GM18873 (cell line): ENCODE data around the gene PPM1A.

ENCODE experiments used
- ATAC-seq: cut with Tn5 transposase; IDR thresholded peaks from one replicate; pipeline ENCODE4 v1.9.1; 2021; ENCODE audit warnings: mild to moderate bottlenecking, moderate library complexity, moderate number of reproducible peaks; ENCODE audit not compliant: unreplicated experiment, low FRiP score

Gene PPM1A

DNA sequence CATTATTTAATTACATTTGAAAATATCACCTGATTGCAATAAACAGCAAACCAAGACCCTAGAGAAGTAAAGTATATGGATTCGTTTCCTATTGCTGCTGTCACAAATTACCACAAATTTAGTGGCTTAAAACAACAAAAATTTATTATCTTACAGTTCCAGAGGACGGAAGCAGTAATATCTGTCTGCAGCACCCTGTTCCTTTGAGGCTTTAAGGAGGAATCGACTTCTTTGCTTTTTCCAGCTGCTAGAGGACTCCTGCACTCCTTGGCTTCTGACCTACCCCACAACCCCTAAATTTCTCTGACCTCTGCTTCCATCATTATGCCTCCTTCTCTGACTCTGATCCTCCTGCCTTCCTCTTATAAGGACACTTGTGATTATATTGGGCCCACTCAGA lies 23.8 kb upstream of the PPM1A start:
- ATAC-seq = no peak

DNA sequence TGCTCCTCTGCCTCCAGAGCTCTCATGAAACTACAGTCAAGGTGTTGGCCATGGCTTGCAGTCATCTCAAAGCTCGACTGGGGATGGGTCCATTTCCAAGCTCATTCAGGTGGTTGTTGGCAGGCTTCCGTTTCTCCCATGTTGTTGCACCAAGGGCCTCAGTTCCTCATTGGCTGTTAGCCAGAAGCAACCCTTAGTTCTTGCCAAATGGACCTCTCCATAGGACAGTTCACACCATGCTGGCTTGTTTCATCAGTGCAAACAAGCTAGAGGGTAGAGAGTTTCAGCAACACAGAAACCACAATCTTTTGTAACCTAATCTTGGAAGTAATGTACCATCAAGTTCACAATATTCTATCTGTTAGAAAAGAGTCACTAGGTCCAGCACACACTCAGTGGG lies 22.7 kb upstream of the PPM1A start:
- ATAC-seq = no peak

DNA sequence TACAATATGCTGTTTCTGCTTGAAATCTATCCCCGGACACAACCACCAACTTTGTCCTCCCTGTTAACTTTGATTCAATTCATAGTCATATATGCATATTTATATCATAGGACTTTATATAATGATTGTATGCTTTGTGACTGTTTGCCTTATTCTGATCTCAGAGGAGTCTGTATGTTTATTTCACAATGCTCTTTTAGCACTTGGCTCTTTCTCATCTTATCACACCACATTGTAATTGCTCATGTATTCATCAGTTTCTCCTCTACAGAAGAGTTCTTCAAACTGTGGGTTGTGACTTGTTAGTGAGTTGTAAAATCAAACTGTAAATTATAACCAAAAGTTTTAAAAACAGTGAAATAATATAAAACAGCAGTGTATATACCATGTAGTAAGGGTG lies 21.7 kb upstream of the PPM1A start:
- no peak for ATAC-seq

DNA sequence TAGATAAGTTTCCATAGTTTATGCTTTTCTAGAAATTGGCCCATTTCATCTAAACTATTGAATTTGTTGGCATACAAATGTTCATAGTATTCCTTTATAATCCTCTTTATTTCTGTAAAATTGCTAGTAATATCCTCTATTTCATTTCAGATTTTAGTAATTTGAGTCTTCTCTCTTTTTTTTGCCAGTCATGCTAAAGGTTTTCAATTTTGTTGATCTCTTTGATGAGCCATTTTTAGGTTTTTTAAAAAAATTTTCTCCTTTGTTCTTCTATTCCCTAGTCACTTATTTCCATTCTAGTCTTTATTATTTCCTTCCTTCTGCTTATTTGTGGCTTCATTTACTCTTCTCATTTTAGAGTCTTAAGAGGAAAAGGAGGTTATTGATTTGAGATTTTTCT lies 19.4 kb upstream of the PPM1A start:
- no peak for ATAC-seq

DNA sequence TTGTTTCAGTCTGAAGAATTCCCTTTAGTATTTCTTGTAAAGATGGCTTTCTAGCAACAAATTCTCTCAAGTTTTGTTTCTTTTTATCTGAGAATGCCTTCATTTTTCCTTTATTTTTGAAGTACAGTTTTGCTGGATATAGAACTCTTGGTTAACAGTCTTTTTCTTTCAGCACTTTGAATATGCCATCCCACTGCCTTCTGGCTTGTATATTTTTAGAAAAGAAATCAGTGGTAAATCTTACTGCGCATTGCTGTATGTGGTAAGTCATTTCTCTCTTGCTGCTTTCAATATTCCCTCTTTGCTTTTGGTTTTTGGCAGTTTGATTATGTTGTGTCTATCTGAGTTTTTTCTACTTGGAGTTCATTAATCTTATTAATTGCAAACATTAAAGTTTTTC lies 16.8 kb upstream of the PPM1A start:
- no peak for ATAC-seq

DNA sequence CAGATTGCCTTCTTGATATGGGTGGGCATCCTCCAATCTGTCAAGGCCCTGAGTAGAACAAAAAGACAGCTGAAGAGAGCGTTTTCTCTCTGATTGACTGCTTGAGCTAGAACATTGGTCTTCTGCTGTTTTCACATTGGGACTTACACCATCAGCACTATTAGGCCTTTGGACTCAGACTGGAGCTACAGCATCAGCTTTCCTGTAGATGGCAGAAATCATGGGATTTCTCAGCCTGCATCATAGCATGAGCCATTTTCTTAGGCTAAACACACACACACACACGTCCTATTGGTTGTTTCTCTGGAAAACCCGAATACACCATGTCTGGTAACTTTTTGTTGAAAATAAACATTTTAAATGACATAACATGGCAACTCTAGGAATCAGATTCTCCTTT lies 15.8 kb upstream of the PPM1A start:
- no peak for ATAC-seq

DNA sequence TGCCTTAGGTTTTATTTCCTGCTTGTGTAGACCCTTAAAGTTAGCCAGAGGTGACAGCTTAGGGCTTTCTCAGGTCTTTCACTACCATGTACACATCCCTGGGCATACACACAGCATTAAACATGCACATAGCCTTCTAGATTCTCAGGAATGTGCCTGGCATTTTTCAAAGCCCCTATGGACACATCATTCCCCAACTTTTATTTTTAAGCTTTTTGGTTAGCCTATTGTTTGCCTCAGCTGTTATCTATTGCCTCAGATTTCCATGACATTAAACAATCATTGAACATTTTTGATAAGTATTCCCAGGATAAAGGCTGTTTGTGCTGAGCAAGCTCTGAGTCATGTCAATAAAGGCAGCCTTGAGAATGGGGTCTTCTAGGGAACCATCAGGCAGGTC lies 15.1 kb upstream of the PPM1A start:
- no peak for ATAC-seq

DNA sequence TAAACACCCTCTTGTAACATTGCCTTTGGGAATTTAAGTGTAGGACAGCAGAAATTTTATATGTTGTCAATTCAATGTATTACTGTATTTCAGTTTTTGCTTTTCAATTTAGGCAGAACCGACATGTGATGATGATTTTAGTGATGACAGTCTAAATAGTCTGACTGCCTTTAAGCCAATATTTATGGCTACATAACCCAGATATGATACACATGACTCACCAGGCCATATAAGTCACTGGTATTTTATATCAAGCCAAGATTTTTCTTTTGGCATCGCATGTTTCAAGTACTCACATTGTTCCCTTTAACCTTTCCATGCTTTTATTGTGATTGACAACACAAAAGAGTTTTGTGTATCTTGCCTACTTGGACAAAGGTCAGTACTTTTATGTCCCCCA lies 13.6 kb upstream of the PPM1A start:
- ATAC-seq = no peak

DNA sequence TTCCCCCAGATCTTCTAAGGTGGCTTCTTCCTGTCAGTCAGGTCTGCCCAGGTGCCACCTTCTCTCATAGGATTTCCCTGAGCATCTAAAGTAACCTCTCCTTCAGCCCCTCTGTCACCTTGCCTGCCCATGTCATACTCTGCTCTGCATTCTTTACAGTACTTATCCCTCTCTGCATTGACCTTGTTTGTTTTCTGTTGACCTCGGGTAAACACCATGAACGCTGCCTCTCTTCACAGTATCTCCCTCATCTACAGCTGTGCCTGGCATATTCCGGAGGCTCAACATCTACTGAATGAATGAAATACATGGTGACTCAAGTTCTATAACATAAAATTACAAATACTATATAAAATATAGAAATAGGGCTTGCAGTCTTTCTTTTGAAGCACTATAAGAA lies 10.1 kb upstream of the PPM1A start:
- ATAC-seq = no peak

DNA sequence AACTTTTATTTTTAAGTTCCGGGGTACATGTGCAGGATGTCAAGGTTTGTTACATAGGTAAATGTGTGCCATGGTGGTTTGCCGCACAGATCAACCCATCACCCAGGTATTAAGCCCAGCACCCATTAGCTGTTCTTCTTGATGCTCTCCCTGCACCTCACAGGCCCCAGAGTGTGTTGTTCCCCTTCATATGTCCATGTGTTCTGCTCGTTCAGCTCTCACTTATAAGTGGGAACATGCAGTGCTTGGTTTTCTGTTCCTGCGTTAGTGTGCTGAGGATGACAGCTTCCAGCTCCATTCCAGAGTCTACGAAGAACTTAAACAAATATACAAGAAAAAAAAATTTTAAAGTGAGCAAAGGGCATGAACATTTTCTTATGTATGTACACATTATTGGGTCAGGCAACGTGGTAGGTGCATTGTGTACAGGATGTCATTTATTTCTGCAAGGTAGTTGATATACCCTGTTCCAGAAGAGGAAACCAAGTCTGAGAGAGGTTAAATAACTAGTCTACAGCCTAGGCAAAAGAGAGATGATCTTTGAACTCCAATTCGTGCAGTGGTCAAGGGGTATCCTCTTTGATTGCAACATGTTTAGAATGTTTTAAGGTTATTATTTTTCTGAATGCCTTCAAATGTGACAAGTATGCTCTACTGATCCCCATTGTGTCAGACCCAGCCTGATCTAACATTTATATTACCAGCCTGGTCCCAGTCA lies 8.7 kb upstream of the PPM1A start:
- ATAC-seq = no peak

DNA sequence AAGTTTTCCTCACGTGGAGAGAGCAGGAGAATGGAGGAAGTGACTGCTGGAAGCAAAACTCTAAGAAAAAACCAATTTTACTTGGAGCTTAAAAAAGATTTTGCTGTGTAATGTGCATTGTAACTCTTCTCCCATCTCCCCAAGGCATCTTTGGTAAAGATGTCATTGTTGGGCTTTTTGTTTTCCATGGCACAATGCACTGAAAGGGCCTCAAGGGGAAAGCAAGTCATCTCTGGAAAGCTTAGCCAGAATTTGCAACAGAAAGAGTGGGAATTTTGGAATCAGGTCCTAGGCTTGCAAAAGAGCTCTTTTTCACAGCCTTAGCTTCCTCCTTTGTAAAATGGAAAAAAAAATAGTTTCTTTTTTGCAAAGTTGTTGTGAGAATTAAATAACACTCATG lies 7.9 kb upstream of the PPM1A start:
- no peak for ATAC-seq

DNA sequence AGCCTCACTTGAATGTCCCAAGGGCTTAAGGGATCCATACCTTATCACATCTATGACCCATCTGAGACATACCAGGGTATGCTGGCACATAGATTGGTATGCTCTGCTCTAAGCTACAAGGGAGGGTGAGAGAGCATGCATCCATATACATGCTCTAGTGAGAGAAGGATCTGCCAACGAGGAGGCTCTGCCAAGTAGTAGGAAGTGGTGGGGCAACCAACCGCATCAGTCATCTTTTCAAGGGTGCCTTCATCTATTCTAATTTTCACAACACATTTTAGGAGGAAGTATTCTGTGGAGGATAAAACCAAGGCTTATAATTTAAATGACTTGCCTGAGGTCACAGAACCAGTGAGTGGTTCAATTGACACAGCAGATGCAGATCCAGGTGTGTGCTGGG lies 6.6 kb upstream of the PPM1A start:
- no peak for ATAC-seq

DNA sequence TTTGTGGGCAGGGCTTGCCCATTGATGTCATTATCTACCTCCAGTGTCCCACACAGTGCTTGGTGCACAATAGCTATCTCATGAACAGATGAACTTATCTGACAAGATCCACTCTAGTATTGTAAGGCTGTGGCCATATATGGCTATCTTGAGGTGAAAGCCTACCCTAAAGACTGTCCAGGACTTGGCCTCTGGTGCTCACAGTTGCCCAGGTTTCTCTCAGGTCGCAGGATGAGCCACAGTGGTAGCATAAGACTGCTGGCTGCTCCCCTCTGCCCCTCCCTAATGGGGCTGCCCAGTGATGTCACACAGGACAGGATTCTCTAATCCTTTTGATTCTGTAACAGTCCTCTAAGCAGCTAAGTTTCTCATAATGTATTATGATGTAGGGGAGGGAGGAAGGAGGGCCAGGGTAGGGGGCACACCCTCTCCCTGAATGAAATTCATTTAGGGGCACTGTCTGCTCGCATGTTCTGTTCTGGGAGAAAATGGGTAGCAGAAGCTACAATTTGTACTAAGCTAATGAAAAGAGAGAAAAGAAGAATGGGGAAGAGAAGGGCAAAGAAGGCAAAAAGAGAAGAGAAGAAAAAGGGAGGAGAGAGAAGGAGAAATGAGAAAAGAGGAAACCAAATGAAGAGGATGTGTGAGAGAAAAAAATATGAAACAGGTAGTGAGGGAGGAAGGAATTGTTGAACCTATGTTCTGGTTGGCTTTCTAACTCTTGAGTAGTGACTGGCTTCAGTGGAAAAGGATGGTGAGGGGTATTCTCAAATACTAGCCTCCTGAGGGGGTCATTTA lies 3.4 kb upstream of the PPM1A start:
- no peak for ATAC-seq

DNA sequence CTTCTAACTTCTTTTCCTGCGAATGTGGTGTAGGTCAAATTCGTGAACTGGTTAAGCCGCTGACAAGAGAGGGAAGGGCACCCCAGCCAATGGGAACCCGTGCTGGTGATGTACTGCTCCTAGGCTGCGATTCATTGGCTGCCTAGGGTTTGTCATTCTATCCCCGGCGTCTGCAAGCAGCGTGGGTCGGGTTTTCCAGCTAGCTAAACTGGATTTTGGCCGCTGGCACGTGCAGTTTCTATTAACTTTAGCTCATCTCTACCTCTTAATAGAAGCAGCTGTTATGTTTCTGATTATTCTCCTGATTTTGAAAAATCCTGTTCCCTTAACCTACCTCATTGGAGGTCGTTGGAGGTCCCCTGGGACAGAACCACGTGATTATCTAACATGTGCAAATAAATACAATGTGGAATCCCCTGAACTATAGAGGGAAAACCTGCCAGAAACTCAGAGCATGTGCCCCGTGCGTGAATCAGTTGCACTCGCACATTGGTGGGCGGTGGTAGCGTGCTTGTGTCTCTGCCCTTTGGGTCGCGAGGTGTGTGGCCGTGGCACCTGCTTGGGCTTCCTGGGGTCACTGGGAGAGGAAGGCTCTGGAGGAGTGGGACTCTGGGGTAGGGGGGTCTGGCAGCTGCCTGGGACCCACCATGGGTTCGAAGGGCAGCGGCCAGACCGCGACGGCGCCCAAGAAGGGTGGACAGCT lies 876 bp upstream of the PPM1A start:
- ATAC-seq = peak; percentile 71

DNA sequence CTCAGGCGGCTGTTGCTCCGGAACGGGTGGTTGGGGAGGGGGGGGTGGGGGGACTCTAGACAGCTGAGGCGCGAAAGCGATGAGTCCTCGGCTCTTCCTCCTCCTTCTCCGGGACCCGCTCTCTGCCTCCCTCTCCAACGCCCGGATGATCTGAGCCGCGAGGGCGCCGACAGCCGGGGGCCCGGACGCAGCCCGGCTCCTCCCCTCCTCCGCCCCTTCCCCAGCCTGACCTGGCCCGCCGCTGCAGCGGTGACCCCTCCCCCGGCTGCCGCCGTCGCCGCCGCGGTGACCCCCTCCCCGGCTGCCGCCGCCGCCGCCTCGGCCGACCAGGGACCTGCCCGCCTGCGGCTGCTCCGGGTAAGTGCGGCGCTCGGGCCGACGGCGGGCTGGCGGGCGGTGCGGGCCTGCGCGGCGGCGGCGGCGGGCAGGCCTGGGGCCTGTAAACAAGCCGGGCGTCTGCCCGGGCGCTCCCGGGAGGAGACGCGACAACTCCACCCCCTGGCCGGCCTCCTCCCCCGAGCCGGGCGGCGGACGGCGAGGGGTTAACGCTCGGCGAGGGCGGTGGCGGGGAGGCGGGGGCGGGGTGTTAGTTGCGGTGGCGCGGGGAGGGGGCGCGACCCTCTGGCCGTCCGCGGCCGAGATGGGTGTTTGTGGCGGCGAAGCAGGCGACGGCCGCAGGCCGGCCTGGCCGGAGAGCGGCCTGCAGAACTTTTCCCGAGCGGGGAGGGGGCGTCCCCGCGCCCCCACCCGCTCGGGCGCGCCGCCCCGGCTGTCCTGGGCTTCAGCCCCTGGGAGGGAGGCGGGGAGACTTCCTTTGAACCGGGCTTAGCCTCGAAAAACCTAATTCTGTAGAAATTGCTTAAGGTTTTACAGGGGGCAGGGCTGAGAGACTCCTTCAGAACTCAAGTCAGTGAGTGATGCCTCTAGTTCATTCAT lies 568 bp downstream of the PPM1A start:
- peak; percentile 1 for ATAC-seq

DNA sequence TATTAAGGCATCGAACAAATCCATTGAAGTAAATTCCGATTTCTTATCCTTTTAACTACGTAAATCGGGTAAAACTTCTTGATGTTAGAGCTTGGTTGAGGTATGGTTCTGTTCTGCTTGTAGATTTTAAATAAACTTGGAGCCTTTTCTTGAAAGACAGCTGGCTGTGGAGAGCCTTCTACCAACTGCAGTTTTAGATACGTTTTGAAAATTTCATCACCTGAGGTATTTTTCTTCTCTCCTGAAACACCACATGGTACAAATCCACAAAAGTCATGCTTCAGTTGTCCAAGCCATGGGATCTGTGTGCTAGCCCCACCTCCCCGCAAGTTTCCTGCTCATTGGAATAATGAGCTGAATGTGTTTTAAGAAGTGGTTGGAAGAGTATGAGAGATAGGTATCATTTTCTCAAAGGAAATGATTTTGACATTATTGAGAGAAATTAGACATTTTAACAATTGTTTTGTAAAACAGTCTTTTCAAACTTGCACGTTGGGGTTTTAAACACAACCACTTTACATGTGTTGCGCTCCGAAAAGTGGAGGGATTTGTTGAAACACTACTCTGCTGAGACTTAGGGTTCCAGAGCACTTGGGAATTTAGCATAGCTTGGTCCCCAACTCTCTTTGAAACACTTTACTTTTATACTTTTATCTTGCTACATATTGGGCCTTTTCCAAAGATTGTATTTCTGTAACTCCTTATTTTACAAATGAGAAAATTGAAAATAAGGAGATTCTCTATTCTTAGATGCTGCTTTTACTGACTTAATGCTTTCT lies 1.4 kb downstream of the PPM1A start:
- no peak for ATAC-seq

DNA sequence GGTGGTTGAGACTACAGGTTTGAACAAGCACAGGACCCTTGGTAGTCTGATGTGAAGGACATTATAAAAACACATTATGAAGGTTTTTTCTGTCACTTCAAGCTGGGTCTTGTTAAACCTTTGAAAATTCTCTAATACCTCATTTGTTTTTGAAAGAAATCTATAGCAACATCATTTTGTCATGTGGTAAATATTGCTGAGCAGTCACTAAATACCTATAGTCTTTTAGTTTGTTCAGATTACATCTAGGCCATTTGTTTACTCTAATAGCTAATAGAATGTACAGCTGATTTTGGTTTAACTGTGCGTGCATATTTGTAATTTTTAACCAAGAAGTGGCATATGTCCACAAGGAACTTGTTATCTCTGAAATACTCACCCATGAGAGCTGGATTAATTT lies 2.9 kb downstream of the PPM1A start:
- no peak for ATAC-seq

DNA sequence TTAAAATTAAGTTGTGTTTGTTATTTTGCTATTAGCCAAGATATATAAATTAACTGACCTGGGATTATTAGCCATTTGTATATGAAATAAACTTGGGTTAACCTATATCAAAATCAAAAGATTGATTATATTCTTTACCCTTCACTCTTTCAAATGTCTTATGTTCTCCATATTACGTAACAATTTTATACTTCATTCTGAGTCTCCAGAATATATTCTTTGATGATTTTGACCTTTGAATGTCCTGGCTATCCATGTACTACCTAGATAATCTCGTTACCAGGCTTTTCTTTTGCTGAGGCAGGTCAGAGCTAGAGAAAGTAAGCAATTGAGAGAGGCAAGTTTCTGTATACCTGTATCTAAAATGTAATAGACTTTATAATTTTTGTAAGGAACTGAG lies 3.6 kb downstream of the PPM1A start:
- ATAC-seq = no peak

DNA sequence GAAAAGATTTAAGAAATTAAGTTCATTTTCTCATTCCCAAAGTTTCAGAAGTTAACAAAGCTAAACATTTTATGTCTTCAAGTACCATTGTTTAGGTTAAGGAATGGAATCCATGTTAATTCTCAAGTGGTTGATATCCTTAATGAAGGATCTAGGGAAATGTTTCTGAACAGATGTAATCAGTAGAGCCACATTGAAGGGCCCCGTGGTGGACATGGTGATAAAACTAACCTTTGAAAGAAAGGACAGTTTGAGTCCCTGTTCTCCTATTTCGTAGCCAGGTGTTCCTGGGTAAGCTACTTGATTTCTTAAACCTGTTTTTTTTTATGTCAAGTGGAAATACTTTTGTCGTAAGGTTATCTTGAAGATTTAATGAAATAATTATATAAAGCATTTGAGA lies 4.6 kb downstream of the PPM1A start:
- ATAC-seq = no peak

DNA sequence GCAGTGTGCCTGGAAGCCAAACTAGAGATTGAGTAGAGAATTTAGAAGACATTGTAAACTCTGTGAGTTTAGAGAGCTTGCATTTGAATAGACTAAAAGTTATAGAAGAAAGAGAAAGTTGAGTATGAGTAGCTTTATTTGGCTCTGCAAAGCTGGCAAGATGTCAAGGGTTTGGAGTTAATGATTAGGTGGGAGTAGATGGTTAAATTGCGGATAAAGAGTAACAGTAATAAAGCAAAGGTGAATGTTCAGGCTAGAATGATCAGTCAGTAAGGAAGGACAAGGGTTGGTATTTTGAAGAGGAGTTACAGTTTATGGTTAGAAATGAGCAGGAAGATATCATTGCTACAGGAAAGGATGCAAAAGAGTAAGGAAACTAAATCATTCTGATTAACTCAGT lies 5.2 kb downstream of the PPM1A start:
- no peak for ATAC-seq
